OCI-LY1 (cell line): ENCODE measurements around the gene BTNL9.

Source experiments
- EZH2 ChIP-seq: fragments of 200-600 bp; sonication (generic), shearing (Covaris generic); IDR thresholded peaks from 2 replicates; pipeline ENCODE4 v1.8.0; 2017; ENCODE audit warnings: borderline replicate concordance, mixed run types, mild to moderate bottlenecking, antibody characterized with exemption, low read length, moderate library complexity, mixed read lengths
- TF ChIP-seq, protein P1 (sequence below): fragments of 200-600 bp; sonication (generic), shearing (Covaris generic); IDR thresholded peaks from 2 replicates; pipeline ENCODE4 v1.5.1; 2017; ENCODE audit warnings: mild to moderate bottlenecking, antibody characterized with exemption, low read length, moderate library complexity, mixed read lengths

DNA sequence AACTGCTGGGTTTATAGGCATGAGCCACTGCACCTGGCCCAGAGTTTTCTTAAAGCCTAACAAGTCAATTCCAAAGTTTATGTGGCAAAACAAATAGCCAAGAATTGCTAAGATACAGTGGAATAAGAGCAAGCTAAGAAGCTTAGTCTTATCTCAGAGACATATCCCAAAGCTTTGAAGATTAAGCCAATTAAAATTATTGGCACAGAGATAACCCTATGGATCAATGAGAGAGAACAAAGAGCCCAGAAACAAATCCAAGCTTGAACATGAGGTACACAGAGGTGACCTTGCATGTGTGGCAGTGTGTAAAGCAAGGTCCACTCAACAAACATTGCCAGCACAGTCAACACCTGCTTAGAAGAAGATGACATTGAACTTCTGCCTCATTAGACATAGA lies 38.1 kb upstream of the BTNL9 start:
- TF ChIP-seq, protein P1, sequence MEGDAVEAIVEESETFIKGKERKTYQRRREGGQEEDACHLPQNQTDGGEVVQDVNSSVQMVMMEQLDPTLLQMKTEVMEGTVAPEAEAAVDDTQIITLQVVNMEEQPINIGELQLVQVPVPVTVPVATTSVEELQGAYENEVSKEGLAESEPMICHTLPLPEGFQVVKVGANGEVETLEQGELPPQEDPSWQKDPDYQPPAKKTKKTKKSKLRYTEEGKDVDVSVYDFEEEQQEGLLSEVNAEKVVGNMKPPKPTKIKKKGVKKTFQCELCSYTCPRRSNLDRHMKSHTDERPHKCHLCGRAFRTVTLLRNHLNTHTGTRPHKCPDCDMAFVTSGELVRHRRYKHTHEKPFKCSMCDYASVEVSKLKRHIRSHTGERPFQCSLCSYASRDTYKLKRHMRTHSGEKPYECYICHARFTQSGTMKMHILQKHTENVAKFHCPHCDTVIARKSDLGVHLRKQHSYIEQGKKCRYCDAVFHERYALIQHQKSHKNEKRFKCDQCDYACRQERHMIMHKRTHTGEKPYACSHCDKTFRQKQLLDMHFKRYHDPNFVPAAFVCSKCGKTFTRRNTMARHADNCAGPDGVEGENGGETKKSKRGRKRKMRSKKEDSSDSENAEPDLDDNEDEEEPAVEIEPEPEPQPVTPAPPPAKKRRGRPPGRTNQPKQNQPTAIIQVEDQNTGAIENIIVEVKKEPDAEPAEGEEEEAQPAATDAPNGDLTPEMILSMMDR, result no peak
- no peak for TF ChIP-seq EZH2
